Dedifferentiated amniotic fluid mesenchymal stem cell (primary cell): ENCODE data around the gene AK5.
"Not testable (repeated sequence)": the region's sequence is repeated elsewhere in the genome, so short reads cannot be mapped to it uniquely, and the experiment has no call there.

Experiments
- DNase-seq: peaks from one replicate; pipeline ENCODE4 v3.0.0-alpha.2; 2016; ENCODE audit errors: extremely low spot score

The AK5 gene

DNA sequence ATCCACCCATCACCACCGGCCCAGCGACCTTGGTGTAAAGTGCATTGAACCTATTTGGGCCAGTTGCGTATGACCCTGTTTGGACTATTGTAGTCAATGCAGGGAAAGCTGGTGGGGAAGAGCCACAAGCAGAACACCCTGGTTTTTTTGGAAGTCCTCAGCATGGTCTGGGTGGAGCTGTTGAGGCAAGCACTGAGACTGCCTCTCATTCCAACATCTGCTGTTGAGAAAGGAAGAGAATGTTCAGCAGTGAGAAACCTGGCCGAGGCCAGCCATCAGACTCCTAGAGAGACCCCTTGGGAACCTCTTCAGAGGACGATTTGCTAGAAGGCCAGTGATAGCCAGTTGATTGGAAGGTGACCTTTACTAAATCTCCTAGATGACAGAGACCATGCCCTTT lies 217.6 kb downstream of the AK5 start:
- no peak for DNase-seq

DNA sequence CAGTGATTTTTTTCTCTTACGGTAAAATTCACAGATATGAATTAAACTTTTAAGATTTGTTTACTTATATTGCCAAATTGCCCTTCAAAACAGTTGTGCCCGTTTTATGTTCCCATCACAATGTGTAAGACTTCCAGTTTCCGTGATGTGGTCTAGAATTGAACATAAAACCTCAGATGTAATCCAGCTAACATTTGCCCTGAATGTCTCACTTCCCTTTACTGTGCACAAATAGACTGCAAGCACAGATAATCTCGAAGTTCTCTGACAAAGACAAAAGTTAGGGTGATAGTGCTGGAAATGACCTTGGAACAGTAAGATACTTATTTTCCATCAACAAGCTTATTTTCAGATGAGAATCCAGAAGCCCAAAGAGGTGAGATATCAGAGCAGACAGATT lies 223.2 kb downstream of the AK5 start:
- no peak for DNase-seq

DNA sequence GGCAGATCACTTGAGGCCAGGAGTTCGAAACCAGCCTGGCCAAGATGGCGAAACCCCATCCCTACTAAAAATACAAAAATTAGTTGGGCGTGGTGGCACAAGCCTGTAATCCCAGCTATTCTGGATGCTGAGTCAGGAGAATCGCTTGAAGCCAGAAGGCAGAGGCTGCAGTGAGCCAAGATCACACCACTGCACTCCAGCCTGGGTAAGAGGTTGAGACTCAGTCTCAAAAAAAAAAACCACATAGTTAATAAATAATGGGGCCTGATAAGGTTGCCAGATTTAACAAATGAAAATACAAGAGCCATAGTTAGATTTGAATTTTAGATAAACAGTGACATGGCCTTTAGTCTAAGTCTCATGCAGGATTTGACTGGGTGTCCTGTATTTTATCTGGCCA lies 225.0 kb downstream of the AK5 start:
- DNase-seq, result no peak

DNA sequence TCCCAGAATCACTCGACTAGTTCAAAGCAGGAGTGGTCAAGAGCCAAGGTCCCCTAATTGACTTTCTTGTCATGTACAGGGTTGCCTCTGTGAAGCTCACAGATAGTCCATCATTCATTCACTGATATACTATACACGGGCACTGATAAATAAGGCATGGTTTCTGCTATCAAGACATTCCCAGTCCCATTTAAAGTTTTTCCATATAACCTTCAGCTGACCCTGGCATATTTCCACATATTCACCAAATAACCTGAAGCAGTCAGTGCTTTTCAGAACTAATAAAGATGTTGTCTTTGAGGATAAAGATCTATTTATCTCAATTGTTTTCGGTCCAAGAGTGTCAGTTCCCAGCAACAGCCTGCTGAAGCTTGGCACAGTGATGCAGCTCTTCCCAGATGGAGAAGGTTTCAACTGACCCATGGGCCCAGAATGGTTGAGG lies 227.3 kb downstream of the AK5 start:
- no peak for DNase-seq

DNA sequence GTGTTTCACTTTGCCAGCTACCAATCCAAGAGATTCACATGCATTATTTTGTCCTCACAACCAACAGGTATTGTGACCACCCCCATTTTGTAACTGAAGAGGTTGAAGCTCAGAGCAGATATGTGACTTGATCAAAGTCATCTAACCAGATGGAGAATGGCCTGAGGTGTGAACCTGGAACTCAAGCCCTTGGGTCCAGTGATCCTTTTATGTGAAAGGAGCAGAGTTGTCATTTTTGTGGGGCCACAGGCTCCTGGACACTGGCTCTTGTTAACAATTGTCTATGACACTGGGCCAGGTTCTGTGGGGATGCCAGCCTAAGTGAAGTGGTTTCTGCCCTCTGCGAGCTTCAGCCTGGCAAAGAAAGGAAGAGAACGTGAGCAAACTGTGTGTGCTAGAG lies 228.1 kb downstream of the AK5 start:
- DNase-seq, result no peak

DNA sequence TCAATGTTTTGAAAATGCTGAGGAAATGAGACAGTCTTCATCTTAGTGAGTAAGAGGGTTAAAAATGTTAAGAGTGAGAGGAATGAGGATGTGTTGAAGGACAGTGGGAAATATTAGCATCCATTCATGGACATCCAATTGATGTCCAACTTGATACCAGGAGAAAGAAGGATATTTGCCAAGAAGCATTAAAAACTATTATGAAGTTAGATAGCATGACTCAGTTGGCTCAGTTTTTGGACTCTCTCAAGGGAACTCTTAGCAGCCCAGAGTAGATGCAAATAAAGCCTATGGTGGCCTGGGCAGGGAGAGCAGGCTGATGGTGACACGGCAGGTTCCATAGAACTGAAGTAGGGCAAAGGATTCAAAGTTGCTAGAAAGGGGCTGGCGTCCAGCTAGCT lies 229.6 kb downstream of the AK5 start:
- DNase-seq, result peak; percentile 26

DNA sequence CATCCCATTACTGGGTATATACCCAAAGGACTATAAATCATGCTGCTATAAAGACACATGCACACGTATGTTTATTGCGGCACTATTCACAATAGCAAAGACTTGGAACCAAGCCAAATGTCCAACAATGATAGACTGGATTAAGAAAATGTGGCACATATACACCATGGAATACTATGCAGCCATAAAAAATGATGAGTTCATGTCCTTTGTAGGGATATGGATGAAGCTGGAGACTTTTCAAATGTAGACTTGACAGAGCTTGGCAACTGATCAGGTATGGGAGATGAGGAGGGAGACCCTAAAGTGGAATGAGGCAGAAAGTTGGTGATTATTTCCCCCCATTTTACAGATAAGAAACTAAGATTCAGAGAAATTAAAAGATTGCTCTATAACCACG lies 230.8 kb downstream of the AK5 start:
- not testable (repeated sequence) for DNase-seq

DNA sequence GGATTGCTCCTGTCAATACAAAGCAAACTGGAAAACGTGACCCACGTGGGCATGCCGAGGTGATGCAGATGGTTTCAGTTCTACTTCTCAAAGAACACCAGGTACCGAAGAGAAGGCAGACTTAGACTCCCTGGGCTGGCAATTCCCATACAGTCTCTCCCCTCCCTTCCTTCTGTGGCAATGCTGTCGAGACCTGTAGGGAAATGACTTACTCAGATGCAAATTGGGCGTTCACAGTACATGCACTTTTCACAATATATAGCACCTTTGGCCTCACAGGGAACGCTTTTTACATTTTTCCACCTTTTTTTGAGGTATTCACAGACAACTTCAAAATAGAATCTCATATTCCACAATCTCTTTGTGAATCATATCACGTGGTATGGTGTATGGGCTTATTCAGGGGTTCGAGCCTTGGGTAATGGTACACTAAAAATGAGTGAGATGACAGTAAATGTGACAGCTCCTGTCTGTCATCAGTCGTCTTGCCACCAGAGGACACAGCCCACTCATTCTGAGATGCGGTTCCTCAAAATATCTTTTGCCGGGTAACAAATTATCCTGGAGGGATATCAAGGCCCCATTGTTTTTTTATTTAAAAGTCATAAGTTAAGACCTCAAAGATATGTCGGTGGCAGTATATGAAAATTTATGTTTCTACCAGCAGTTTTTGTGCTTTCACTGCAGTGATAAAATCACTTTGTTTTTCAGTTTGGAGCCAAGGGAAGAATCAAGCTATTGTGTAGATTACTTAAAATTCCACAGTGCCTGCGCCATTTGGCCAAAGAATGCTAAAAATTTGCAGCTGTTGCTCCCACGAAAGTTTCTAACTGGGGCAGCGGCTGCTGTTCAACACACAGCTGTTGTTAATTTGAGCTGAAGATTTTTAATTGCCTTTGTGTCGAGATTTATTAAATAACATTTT lies 232.3 kb downstream of the AK5 start:
- peak; percentile 85 for DNase-seq

DNA sequence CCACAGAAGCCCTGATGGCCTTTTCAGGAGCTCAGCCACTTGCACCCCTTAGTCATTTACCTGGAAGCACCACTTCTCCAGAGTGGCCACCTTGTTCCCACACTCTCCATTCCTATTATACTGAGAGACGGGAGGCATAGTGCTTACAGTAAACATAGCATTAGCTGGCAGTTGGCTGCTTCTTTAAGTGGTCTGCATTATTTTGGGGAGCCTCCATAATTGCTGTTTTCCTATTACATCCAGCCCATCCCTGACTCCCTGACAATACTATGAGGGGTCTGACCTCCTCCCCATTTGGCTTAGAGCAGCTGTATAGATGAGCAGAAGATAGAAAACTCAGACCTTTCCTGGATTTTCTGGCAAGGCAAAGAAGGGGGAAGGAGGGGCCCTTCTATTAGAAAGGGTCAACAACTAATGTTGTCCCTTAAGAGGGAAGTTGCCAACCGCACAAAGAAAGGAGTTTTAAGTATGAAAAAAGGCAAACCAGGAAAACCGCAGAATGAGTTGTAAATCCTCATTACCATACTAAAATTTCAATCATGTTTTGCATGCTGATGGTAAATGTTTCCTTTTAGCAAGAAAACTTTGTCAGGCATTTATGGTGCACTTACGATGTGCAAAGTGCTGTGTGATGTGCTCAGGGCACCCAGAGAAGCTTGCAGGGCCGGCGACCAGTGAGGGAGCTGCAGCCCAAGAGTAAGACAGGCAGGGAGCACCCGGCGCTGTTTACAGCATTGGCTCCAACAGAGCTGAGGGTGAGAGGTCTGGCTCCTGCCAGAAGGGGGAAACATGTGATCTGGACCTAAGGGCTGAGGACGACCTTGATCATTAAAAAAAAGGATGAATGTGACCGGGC lies 233.3 kb downstream of the AK5 start:
- DNase-seq, result no peak

DNA sequence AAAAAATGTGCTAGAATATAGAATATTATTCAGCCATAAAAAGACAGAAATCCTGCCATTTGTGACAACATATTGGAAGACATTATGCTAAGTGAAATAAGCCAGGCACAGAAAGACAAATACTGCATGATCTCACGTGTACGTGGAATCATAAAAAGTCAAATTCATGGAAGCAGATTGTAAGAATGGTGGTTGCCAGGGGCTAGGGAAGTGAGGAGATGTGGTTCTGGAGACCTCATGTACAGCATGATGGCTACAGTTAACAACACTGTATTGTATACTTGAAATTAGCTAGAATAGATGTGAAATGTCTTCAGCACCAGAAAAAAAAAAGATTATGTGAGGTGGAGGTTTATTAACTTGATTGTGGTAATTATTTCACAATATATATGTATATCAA lies 234.3 kb downstream of the AK5 start:
- DNase-seq, result no peak

DNA sequence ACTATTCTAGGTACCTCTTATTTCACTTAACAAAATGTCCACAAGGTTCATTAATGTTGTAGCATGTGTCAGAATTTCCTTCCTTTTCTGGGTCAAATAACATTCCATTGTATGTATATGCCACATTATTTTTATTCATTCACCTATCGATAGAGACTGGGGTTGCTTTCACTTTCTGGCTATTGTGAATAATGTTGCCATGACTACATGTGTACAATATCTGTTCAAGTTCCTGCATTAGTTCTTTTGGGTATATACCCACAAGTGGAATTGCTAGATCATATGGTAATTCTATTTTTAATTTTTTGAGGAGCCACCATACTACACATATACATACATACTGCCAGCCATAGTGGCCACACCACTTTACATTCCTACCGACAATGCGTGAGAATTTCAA lies 242.2 kb downstream of the AK5 start:
- DNase-seq, result no peak

DNA sequence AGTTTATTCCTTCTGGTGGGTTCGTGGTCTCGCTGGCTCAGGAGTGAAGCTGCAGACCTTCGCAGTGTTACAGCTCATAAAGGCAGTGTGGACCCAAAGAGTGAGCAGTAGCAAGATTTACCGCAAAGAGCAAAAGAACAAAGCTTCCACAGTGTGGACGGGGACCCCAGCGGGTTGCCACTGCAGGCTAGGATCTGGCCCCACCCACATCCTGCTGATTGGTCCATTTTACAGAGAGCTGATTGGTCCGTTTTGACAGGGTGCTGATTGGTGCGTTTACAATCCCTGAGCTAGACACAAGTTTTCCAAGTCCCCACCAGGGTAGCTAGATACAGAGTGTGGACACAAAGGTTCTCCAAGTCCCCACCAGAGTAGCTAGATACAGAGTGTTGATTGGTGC lies 249.3 kb downstream of the AK5 start:
- DNase-seq, result not testable (repeated sequence)

DNA sequence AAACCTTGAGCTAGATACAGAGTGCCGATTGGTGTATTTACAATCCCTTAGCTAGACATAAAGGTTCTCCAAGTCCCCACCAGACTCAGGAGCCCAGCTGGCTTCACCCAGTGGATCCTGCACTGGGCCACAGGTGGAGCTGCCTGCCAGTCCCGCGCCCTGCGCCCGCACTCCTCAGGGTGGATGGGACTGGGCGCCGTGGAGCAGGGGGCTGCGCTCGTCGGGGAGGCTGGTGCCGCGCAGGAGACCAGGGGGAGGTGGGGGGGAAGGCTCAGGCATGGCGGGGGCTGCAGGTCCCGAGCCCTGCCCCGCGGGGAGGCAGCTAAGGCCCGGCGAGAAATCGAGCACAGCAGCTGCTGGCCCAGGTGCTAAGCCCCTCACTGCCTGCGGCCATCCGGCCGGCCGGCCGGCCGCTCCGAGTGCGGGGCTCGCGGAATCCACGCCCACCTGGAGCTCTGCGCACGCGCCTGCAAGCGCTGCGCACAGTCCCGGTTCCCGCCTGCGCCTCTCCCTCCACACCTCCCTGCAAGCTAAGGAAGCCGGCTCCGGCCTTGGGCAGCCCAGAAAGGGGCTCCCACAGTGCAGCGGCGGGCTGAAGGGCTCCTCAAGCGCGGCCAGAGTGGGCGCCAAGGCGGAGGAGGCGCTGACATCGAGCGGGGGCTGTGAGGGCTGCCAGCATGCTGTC lies 249.9 kb downstream of the AK5 start:
- not testable (repeated sequence) for DNase-seq

DNA sequence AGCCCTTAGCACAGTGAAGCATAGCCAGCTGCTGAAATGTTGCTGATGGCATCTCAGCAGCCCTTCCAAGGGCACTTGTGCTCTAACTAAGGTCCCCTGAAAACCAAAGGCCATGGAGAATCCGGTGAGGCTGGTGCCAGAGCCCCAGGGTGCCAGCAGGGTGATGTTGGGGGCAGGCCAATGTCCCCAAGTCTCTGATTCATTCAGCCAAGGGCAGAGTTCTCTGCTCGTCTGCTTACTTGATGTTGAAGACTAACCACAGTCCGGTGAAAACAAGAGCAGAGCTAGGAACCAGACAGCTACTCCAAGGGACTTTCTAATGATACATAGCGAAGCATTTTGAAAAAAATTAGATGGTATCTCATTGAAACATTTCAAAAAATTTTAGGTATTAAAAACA lies 250.8 kb downstream of the AK5 start:
- no peak for DNase-seq

DNA sequence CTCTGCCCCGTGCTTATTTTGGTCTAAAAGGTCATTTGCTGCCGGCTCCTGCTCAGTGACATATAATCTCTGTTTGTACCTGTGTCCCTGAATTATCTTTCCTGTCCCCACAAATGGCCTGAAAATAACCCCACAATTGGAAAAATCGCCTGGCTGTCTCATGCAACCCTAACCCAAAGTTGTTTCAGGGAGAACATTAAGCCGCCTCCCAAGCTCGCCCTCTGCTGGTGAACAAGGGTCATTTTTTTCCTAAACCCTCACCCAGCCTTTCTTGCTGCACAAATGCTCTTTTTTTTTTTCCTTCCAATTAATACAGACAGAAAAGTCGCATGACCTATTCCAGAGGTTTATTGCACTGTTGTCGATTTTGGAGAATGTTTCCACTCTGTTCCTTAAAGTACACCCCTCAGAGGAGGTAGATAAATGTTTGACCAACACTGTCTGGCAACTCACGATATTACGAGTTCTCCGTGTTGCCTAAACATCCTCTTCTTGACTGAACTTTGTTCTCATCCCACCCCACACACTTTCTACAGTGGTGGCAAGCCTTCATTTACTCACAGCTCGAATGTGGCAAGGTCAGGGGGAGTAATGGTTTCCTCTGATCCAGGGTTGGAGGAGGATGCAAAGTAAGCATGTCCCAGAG lies 252.0 kb downstream of the AK5 start:
- DNase-seq, result peak; percentile 74

DNA sequence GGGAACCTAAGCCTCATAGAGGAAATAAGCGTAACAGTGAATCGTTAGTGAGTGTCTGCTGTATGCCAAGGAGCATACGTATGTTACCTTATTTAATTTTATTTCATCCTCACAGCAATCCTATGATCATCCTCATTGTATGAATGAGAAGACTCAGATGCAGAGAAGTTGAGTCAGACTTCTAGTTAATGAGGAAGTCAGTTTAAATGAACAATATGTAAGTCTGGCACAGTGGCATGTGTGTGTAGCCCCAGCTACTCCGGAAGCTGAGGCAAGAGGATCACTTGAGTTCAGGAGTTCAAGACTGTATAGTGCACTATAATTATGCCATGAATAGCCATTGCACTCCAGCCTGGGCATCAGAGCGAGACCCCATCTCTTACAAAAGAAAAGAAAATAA lies 252.6 kb downstream of the AK5 start:
- DNase-seq, result no peak

DNA sequence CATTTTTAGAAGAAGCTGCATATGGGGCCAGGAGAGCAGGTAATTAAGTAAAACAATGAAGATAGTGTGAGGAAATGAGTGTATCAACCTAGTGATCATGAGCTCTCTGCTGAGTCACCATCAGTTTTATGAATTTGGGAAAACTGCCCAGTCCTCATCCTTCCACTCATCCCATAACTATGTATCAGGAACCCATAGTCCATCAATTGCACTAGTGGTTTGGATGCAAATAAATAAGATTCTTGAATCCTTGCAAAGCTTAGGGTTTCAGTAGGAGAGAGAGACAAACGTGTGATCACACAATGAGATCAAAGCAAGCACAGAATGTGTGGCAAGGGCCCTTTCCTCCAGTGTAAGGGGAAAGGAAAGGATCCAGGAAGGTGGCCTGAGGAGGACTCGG lies 255.0 kb downstream of the AK5 start:
- DNase-seq, result peak; percentile 58

DNA sequence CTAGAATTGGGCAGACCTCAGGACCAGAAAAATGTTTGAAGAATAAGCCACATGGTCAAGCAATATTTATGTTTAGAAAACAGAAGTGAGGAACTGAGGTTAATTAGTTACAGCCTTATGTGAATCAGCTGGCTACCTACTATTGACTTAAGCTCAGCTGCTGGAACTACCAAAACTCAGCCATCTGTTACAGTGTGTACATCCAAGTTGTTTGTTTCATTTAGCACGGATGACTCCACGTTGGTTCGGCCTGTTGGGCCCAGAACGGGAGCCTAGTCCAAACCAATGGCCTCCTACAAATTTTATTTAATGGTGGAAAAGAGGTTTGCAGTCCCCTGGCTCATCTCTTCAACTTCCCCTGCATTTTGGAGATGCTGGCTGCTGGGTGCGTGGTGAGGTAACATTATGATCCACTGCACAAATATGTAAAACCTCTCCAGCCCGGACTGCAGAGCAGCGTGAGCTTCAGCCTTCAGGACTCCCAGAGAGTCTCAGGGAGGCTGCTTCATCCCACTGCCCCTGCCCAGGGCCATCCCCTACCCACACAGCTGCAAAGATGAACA lies 257.2 kb downstream of the AK5 start:
- peak; percentile 62 for DNase-seq

DNA sequence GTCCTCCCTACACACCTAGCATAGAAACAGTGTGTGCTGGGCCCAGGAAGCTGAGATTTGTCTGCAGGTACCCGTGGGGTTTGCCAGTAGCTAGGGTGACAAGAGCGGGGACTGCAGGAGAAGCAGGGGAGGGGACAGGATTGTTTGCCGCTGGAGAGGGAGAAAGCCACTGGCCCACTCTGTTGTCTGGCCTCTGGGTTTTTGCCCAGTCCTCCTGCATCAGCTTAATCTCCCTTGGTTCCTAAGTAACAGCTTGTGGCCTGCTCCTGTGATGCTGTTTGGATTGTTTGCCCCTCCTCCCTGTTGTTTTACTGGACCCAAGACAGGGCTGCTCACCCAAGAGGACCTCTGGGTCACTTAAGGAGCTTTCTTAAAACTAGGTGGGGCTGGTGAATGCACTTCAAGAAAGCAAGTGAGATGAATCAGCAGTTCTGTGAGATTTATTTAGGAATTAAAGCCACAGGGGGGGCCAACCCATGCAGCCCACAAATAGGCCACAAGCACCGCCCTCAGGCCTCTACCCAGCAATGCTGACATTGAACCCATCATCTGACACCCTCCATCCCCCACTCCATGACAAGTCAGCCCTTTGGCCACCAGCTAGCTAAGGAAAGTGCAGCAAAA lies 257.8 kb downstream of the AK5 start:
- peak; percentile 71 for DNase-seq

DNA sequence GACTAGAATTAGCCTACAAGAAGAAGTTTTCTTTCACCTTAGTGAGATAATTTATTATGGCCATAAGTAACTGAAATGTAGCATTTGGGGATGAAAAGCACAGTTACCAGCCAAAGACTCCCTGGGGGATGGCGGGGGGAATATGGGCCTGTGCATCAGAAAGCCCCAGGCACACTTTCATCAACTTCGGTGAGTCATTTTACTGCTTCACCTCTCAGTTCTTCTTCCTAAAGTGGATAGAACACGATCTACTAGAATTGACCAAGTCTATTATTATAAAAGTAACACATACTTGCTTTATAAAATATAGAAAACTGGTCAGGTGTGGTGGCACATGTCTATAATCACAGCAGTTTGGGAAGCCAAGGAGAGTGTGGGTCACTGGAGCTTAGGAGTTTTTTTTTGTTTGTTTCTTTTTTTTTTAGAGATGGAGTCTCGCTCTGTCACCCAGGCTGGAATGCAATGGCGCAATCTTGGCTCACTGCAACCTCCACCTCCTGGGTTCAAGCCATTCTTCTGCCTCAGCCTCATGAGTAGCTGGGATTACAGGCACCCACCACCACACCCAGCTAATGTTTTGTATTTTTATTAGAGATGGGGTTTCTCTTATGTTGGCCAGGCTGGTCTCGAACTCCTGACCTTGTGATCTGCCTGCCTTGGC lies 258.8 kb downstream of the AK5 start:
- DNase-seq, result no peak
